Measurements from ENCODE around the gene FAAH.

- TF ChIP-seq CTCF (IDR thresholded peaks at IDR 0.05) (no peak), POLR2A (IDR thresholded peaks at IDR 0.05) (no peak)
These were observed 13.5 kb downstream of the FAAH start for GRCh38 chr1:46407636-46408035.

Data from Peyer's patch (tissue), 4 donors.